Germinal center (tissue), 1 donor: ENCODE data around the gene NET1.
"Not testable (repeated sequence)": the region's sequence is repeated elsewhere in the genome, so short reads cannot be mapped to it uniquely, and the experiment has no call there.

Experiments
- DNase-seq: peaks from one replicate; pipeline ENCODE4 v3.0.0; 2012; ENCODE audit warnings: mixed read lengths, low spot score

The NET1 gene

DNA sequence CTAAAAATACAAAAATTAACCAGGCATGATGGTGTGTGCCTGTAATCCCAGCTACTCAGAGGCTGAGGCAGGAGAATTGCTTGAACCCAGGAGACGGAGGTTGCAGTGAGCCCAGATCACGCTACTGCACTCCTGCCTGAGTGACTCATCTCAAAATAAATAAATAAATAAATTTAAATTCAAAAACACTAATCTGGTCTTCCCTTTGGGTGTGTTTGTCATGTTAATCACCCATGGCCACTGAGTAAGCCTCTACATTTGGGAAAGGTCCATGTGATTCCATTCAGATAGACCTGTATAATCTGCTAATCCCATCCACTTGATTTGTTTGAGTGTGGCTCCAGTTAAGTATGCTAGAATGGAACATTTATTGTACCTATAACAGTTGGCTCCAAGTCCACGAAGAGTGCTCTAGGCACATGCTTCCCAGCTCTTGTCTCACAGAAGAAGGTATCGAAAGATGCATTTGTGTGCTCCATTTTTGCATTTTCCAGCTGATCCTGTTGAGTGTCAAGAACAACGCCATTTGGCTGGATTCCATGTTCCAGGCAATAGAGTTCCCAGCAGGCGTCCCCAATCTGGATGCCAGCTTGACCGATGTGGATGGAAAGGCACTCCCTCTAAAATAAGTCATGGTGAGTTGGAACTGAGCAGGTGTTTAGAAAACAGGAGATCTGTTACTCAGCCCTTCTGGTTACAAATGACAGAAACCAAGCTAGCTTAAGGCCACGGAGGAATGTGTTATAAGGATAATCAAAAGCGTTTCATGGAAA is 11.7 kb upstream of the NET1 start:
- no peak for DNase-seq

DNA sequence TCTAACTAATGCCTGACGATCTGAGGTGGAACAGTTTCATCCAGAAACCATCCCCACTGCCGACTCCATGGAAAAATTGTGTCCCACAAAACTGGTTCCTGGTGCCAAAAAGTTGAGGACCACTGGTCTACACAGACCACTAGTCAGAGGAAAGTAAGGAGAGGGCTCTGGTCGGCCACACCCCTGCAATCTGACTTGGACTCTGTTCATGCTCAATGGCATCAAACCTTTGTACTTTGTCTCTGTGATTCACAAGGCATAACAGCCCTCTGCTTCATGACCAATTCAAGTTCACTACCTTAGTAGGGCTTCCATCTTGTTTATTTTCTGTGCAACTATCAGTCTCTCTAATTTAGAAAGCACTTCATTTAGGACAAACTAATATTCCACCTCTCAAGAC is 9.6 kb upstream of the NET1 start:
- DNase-seq = no peak

DNA sequence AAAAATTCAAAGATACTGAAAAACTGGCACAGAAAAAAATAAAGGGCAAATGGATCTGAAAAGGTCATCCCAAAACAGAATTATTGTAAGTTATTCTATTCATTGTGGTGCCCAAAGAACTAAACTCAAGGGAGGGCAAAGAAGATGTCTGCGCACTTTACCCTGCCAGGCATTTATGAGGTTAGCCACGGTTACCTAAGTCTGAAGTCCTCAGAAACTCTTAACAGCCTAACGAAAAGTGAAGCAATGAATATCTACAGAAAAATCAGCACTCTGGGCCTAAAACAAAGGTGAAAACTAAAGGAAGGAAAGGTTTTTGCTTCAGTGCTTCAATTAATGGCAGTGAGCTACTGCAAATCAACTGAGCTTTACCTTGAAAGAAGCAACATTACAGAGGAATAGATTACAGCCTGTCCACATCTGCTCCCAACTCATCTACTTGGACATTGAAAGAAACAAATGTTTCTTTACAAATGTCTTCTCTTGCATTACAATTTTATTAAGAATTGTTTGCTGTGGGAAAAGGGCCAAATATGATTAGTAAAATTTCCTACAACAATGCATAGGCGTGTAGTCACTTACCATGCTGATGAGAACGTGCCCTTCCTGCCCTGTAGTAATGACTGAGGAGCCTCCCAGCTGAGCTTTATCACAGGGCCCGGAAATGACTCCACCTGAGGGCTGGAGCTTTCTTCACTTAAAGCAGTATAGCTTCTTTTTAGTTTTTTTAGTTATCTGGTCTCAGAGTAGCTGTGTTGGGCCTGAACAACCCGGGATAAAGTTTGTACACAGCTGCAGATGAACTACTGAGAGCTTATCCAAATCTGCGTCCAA is 7.9 kb upstream of the NET1 start, which contains the start of gene TUBAL3:
TUBAL3 (minus strand) TSS at position 621 of the 834 bp plus-strand sequence; CDS start at position 585, 36 bp downstream.
- no peak for DNase-seq

DNA sequence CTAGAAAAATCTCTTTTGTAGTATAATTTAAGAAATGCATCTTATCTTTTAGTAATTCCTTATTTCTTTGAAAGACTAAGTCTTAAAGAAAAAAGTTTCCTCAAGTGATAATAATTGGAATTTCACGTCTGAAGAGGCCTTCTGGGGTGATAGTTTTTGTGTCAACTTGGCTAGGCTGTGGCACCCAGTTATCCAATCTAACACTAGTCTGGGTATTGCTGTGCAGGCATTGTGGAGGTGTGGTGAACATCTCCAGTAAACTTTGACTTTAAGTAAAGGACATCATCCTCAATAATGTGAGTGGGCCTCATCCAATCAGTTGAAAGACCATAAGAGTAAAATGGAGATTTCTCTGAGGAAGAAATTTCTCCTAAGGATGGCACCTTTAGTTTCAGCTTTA is 5.4 kb upstream of the NET1 start:
- no peak for DNase-seq

- DNase-seq = not testable (repeated sequence)
Measured at GRCh38 chr10:5410787-5411186, 1.6 kb upstream of the NET1 start.

DNA sequence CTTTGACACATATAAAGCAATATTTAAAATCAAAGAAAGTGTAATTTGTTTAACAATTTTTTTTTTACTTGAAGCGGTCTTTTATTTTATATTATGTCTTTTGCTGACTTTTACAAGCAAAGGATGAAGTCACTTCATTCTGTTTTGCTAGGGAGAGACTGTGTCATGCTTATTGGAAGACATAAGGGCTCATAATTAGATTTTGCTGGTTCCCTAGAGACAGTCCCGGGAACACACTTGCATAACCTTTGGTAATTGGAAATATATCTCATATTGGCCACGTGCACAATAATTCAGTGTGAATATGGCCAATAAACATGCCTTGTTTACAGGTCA is 448 bp upstream of the NET1 start:
- no peak for DNase-seq

GRCh38 chr10:5413012-5413938 is 918 bp downstream of the NET1 start:
- DNase-seq = no peak

DNA sequence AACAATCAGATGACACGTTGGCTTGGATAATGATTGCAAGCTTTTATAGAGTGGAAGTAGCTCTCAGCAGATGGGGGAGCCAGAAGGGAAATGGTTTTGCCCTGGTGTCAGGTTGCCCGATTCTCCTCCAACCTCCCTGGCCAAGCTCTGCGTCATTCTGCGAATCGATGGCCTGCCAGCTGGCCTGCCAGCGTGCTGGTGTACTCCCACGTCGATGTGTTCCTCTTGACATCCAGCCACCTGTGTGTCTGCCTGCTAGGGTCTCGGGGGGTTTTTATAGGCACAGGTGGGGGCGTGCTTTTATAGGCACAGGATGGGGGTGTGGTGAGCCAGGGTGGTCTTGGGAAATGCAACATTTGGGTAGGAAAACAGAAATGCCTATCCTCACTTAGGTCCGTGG is 4.6 kb downstream of the NET1 start:
- DNase-seq = no peak

- DNase-seq = no peak
Measured at GRCh38 chr10:5418584-5418983, 6.2 kb downstream of the NET1 start.

- no peak for DNase-seq
Measured at GRCh38 chr10:5419466-5420094, 7.2 kb downstream of the NET1 start.

- no peak for DNase-seq
Measured at GRCh38 chr10:5423771-5424170, 11.4 kb downstream of the NET1 start.

DNA sequence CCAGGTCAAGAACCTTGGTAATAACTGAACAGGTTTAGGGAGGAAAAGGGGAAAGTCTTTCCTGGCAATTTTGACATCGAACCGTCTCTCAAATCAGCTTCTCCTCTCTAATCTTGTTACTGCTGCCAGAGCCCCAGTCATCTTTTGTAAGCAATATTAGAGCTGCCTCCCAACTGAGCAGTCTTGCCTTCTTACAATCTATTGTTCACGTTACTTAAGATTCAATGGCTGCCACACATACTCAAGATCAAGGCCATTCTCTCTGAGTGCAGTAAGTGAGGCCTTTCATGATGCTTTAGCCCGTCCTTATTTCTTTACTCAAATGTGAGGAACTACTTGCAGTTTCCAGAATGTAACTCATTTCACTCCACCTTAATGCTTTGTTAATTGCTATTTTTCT is 12.4 kb downstream of the NET1 start:
- DNase-seq = no peak

DNA sequence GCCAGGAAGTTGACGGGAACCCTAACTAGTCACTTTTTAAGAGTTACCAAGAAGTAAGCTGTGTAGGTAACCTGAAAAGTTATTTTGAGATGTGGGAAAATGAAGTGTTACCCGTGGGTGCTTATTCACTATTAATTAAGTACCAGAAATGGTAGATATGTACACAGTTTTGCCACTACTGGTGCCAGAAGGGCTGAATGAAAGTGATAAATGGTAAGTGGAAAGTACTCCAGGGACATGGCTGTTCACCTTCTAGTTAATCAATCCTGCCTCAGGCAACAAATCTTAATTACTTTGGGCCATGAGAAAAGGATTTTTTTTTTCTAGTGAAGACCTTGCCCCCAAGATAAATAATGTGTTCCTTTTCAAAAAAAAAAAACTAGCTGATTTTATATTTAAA is 15.8 kb downstream of the NET1 start:
- no peak for DNase-seq

- DNase-seq = no peak
Measured at GRCh38 chr10:5433182-5433581, 20.8 kb downstream of the NET1 start.

DNA sequence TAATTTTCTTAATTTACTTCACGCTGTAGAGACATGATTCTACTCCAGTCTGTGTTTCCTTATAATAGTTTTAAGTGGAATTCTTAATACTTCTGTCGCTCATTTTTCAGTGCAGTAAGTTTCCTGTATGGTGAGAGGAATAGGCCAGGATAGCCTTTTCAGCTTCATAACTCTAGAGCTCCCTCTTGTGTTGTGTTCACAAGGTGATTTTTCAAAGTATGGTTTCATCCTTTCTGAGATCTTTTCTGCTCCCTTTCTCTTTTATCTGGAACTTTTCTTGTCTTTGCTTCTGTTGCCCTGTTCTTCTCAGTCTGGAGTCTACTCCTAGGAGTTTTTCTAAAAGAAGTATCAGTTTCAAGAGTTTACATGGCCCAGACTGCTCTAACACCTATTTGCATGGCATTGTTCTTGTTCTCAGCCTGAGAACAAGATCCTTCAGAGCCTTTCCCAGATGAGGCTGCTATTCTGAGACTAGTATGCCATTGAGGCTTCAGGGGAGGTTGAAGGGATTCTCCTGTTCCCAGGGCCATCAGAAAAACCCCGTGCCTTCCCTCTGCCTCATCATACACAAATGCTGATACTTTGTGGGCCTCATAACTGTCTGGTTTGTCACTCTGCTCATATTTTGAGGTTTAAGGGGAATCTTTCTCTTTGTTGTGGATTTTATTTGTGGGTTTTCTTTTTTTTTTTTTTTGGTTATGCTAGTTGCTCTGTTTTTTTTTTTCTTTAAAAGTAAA is 21.8 kb downstream of the NET1 start:
- peak; percentile 25 for DNase-seq

DNA sequence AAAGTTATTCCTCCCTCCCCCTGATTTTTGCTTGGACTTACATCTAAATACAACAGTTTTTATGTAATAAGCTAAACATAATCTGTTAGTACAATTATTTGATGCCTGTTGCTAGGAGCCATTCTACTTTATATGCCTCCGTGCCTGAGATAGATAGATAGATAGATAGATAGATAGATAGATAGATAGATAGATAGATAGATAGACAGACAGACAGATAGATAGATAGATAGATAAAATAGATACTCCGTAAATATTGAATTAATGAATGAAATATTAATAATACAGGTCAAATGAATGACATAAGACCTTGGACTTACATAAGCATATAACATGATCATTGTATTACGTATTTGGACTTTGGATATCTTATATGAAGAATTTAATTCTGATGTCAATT is 23.0 kb downstream of the NET1 start:
- DNase-seq = no peak

DNA sequence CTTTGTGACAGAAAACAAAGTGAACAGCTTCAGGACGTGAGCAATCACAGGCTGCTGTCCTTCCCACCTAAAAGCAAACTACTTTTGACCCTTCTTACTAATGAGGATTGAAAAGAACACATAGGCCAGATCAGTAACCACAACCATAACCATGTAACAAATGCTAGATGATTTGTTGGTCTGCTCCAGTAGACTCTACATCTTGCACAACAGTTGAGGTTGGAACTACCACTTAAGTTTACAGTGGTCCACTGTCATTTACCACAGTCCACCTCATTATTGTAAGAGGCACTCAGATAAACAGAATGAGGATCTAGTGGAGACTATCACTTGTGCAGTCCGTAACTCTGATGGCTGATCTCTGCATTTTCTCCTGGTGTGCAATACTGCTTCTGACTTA is 27.8 kb downstream of the NET1 start:
- DNase-seq = no peak

- no peak for DNase-seq
Measured at GRCh38 chr10:5441106-5441505, 28.7 kb downstream of the NET1 start.

GRCh38 chr10:5442065-5442989 is 30.0 kb downstream of the NET1 start:
- peak; percentile 46 for DNase-seq

- DNase-seq = no peak
Measured at GRCh38 chr10:5442990-5443370, 30.6 kb downstream of the NET1 start.
